ENCODE results near the gene NTM.

GRCh38 chr11:132248580-132248979 is 878.2 kb downstream of the NTM start:
- TF ChIP-seq CTCF (IDR thresholded peaks at IDR 0.05) (no peak), POLR2A (IDR thresholded peaks at IDR 0.05) (no peak)
